OCI-LY7 (cell line): ENCODE measurements around the gene CAMK1G.

Experiments
- CTCF ChIP-seq: fragments of 200-600 bp; sonication (generic); conservative IDR thresholded peaks from 2 replicates; pipeline ENCODE4 v1.5.1; 2014; ENCODE audit warnings: mild to moderate bottlenecking, antibody characterized with exemption, low read length, moderate library complexity, mixed read lengths
- EZH2phosphoT487 ChIP-seq: fragments of 200-600 bp; sonication (generic); IDR thresholded peaks from 2 replicates; pipeline ENCODE4 v1.6.1; 2018; ENCODE audit warnings: low read depth, borderline replicate concordance, mild to moderate bottlenecking, mixed run types, antibody characterized with exemption, low read length, moderate library complexity, mixed read lengths

GRCh38 chr1:209614151-209614420 lies 30.6 kb downstream of the CAMK1G start:
- TF ChIP-seq CTCF: no peak
- TF ChIP-seq EZH2phosphoT487: no peak
